Transverse colon (tissue), 4 donors: ENCODE data around the gene ACTA2.

Source experiments
- EP300 ChIP-seq: sonication (generic); formaldehyde crosslinking; IDR thresholded peaks from one replicate; pipeline ENCODE4 v1.6.1; 2017; ENCODE audit warnings: antibody characterized with exemption, low read depth
- POLR2A ChIP-seq: fragments of 450-650 bp; IDR thresholded peaks from one replicate; pipeline ENCODE4 v1.6.1; 2016; ENCODE audit warnings: antibody characterized with exemption, mild to moderate bottlenecking, moderate library complexity
- POLR2AphosphoS5 ChIP-seq, 3 donors: sonication (generic); formaldehyde crosslinking; IDR thresholded peaks; one replicate each; pipeline ENCODE4 v1.6.1; 2016; ENCODE audit warnings: antibody characterized with exemption in 3 of 3
- TF ChIP-seq, protein P1 (sequence below), 5 experiments: fragments of 200-600 bp in 3 of 5; fragments of 450-650 bp in 2 of 5; sonication (generic) in 3 of 5; IDR thresholded peaks; 1 replicate in 2 of 5; 2 replicates in 3 of 5; pipeline ENCODE4 v1.5.1; 2016 to 2017; ENCODE audit warnings: antibody characterized with exemption in 5 of 5, inconsistent platforms in 3 of 5, mild to moderate bottlenecking in 2 of 5, moderate library complexity in 1 of 5

GRCh38 chr10:88968391-88968790 is 15.8 kb upstream of the ACTA2 start:
- TF ChIP-seq POLR2AphosphoS5 (IDR thresholded peaks at IDR 0.05) = no peak
- TF ChIP-seq, protein P1, sequence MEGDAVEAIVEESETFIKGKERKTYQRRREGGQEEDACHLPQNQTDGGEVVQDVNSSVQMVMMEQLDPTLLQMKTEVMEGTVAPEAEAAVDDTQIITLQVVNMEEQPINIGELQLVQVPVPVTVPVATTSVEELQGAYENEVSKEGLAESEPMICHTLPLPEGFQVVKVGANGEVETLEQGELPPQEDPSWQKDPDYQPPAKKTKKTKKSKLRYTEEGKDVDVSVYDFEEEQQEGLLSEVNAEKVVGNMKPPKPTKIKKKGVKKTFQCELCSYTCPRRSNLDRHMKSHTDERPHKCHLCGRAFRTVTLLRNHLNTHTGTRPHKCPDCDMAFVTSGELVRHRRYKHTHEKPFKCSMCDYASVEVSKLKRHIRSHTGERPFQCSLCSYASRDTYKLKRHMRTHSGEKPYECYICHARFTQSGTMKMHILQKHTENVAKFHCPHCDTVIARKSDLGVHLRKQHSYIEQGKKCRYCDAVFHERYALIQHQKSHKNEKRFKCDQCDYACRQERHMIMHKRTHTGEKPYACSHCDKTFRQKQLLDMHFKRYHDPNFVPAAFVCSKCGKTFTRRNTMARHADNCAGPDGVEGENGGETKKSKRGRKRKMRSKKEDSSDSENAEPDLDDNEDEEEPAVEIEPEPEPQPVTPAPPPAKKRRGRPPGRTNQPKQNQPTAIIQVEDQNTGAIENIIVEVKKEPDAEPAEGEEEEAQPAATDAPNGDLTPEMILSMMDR (IDR thresholded peaks at IDR 0.05) = no peak
- no peak for TF ChIP-seq POLR2A
- TF ChIP-seq EP300 = no peak
